HuH-7 (cell line): ENCODE results near the gene SEPTIN8.

ENCODE experiments used
- DNase-seq: peaks from one replicate; pipeline ENCODE4 v3.0.0; 2011; ENCODE audit warnings: low spot score

Gene SEPTIN8

GRCh38 chr5:132747616-132748440 is 29.2 kb downstream of the SEPTIN8 start:
- DNase-seq, result no peak

- DNase-seq, result peak; percentile 80
Measured at GRCh38 chr5:132746954-132747615, 30.0 kb downstream of the SEPTIN8 start, which contains the start of gene CCNI2. Gene CCNI2 (plus strand): TSS chr5:132747426. CDS start chr5:132747496, 70 bp downstream.

- DNase-seq, result no peak
Measured at GRCh38 chr5:132746592-132746953, 30.5 kb downstream of the SEPTIN8 start.

- DNase-seq, result no peak
Measured at GRCh38 chr5:132744659-132745058, 32.4 kb downstream of the SEPTIN8 start.

- DNase-seq, result no peak
Measured at GRCh38 chr5:132742626-132743025, 34.4 kb downstream of the SEPTIN8 start.

GRCh38 chr5:132742158-132742557 is 34.9 kb downstream of the SEPTIN8 start:
- no peak for DNase-seq

GRCh38 chr5:132739232-132739631 is 37.8 kb downstream of the SEPTIN8 start:
- no peak for DNase-seq

GRCh38 chr5:132737982-132738681 is 38.9 kb downstream of the SEPTIN8 start:
- DNase-seq, result no peak

- peak; percentile 98 for DNase-seq
Measured at GRCh38 chr5:132736853-132737833, 39.9 kb downstream of the SEPTIN8 start, which contains the start of gene KIF3A. Gene KIF3A (minus strand): TSS chr5:132737546. CDS start chr5:132737419, 127 bp downstream.

- no peak for DNase-seq
Measured at GRCh38 chr5:132734687-132735086, 42.4 kb downstream of the SEPTIN8 start.

- no peak for DNase-seq
Measured at GRCh38 chr5:132733499-132734148, 43.4 kb downstream of the SEPTIN8 start.

GRCh38 chr5:132729896-132730295 is 47.1 kb downstream of the SEPTIN8 start:
- DNase-seq, result no peak

- no peak for DNase-seq
Measured at GRCh38 chr5:132725745-132726144, 51.3 kb downstream of the SEPTIN8 start.

- DNase-seq, result no peak
Measured at GRCh38 chr5:132718544-132719312, 58.3 kb downstream of the SEPTIN8 start.

- DNase-seq, result no peak
Measured at GRCh38 chr5:132714456-132715307, 62.4 kb downstream of the SEPTIN8 start.

GRCh38 chr5:132708645-132709044 is 68.4 kb downstream of the SEPTIN8 start:
- DNase-seq, result no peak

- no peak for DNase-seq
Measured at GRCh38 chr5:132704875-132705274, 72.2 kb downstream of the SEPTIN8 start.
